BJ (cell line): ENCODE results near the gene BTBD2. TPM values are rescaled to one million over a fixed set of nuclear protein-coding genes. Genes with fewer than 3 reads are reported as not detected.
A peak's percentile ranks its signal among the peaks of the same experiment; 100 is the strongest.

ENCODE experiments used
- CTCF ChIA-PET: fragments of 350-600 bp; formaldehyde crosslinking; extraction: SDS; loops from one replicate; lab custom pipeline; 2021; ENCODE audit warnings: antibody characterized with exemption, inconsistent platforms; lab: Yijun Ruan, JAX
- POLR2A ChIA-PET: fragments of 300-600 bp; sonication (Branson Sonifier 250); formaldehyde crosslinking; extraction: SDS; loops from one replicate; lab custom pipeline; 2021; ENCODE audit warnings: antibody characterized with exemption; lab: Charles Lee
- DNase-seq: peaks from one replicate; pipeline ENCODE4 v3.0.0-alpha.2; 2011; ENCODE audit warnings: low read depth
- H3K27me3 ChIP-seq: 2 replicates; pipeline ENCODE4 v1.6.0; 2011; ENCODE audit warnings: low read length; ENCODE audit not compliant: control insufficient read depth, insufficient read depth
- H3K36me3 ChIP-seq: 2 replicates; pipeline ENCODE4 v1.5.1; 2011; ENCODE audit warnings: low read length; ENCODE audit not compliant: control insufficient read depth, insufficient read depth
- H3K4me3 ChIP-seq: 2 replicates; pipeline ENCODE4 v1.5.1; 2011; ENCODE audit warnings: low read depth, mild to moderate bottlenecking, control low read depth, low read length
- polyA plus RNA-seq: library from polyadenylated mRNA; depleted of rRNA; stranded (reverse); fragments of >200 nt; gene quantifications from 2 replicates; pipeline ENCODE4 v1.2.3, GENCODE V29; 2011
- TF ChIP-seq, protein P1 (sequence below): IDR thresholded peaks from 2 replicates; pipeline ENCODE4 v1.5.1; 2011; ENCODE audit warnings: low read depth, mild to moderate bottlenecking, control low read depth, inconsistent platforms, low read length, moderate library complexity; ENCODE audit not compliant: insufficient read depth

Gene BTBD2
- polyA plus RNA-seq, 1 experiment = 39.3 TPM

DNA sequence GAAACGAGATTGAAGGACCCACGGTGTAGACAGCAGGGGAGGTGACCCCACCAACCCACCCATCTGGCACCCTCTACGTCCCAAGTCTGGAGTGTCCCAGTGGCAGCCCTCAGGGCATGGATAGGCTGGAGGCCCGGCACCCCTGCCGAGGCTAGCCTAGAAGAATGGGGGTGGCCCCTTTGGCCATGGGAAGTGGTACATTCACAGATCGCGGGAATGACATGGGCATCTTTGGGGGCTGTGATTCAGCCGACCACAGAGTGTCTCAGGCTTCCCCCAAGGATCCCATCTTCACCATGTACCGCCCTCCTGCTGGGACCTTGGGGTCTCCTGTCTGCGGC is 46.8 kb upstream of the BTBD2 start:
- CTCF ChIA-PET = interaction anchor here (0.6 to 2.6 kb wide), 2 partner anchors 42 to 65 kb away, joined by 3 to 16 read pairs; no protein-coding TSS in a partner anchor
- POLR2A ChIA-PET = interaction anchor here (0.5 kb wide), 1 partner anchor 20 kb away, joined by 19 read pairs; no protein-coding TSS in a partner anchor
- no peak overlapping the region for H3K4me3 ChIP-seq
- DNase-seq = no peak
- H3K27me3 ChIP-seq = no peaks in the 10 kb centered on the region
- TF ChIP-seq, protein P1, sequence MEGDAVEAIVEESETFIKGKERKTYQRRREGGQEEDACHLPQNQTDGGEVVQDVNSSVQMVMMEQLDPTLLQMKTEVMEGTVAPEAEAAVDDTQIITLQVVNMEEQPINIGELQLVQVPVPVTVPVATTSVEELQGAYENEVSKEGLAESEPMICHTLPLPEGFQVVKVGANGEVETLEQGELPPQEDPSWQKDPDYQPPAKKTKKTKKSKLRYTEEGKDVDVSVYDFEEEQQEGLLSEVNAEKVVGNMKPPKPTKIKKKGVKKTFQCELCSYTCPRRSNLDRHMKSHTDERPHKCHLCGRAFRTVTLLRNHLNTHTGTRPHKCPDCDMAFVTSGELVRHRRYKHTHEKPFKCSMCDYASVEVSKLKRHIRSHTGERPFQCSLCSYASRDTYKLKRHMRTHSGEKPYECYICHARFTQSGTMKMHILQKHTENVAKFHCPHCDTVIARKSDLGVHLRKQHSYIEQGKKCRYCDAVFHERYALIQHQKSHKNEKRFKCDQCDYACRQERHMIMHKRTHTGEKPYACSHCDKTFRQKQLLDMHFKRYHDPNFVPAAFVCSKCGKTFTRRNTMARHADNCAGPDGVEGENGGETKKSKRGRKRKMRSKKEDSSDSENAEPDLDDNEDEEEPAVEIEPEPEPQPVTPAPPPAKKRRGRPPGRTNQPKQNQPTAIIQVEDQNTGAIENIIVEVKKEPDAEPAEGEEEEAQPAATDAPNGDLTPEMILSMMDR = no peak
- H3K36me3 ChIP-seq = no peaks in the 10 kb centered on the region

GRCh38 chr19:2061495-2062388 is 46.2 kb upstream of the BTBD2 start:
- TF ChIP-seq, protein P1 = no peak
- POLR2A ChIA-PET = interaction anchor here (0.5 kb wide), 1 partner anchor 19 kb away, joined by 19 read pairs; no protein-coding TSS in a partner anchor
- CTCF ChIA-PET = interaction anchor here (0.6 to 2.6 kb wide), 3 partner anchors 36 to 56 kb away, joined by 3 to 16 read pairs (median 4); no protein-coding TSS in a partner anchor
- Histone ChIP-seq H3K36me3 (no peaks in the 10 kb centered on the region), H3K4me3 (peak overlapping the region; percentile 44), H3K27me3 (no peaks in the 10 kb centered on the region)
- peak; percentile 78 for DNase-seq

GRCh38 chr19:2060884-2061494 is 45.5 kb upstream of the BTBD2 start:
- ChIA-PET CTCF (interaction anchor here (0.6 to 2.6 kb wide), 3 partner anchors 35 to 55 kb away, joined by 3 to 16 read pairs (median 4); no protein-coding TSS in a partner anchor), POLR2A (no interaction called here)
- TF ChIP-seq, protein P1 = no peak

DNA sequence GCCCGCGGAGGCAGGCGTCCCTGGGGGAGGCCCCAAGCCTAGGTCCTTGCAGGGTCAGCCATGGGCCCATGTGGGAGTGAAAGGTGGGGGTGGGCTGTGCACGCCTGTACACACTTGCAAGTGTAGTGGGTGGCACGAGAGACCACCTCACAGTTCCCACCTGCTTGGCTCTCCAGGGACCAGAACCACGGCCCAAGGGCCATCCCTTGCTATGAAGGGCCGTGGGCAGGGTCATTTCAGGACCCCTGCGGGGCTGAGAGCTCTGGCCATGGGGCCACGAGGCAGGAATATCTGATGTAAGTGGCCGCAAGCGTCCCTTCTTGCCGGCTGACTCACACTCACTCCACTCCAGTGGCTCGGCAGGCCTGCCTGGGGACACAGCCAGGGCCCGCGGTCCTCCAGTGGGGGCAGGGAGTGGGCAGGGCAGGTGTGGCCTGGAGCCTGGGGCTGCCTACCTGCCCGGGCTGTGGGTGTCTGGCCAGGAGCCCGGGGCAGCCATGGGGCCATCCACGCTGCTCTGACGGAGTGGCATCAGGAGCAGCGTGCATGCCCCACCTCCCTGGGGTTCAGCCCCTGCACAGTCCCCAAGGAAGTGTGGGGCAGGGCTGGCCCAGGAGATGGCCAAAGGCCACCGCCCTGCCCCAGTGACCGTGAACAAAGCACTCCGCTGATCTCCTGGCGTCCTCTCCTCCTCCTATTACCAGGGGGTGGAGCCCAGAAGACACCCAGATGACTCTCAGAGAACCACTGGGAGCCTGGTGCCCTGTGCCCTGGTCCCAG is 44.1 kb upstream of the BTBD2 start:
- no peak for DNase-seq
- TF ChIP-seq, protein P1 = no peak
- Histone ChIP-seq H3K27me3 (no peaks in the 10 kb centered on the region), H3K36me3 (no peaks in the 10 kb centered on the region), H3K4me3 (no peak overlapping the region)
- POLR2A ChIA-PET = no interaction called here
- CTCF ChIA-PET = interaction anchor here (0.6 to 2.7 kb wide), 2 partner anchors 40 to 42 kb away, joined by 3 to 8 read pairs; no protein-coding TSS in a partner anchor

More at GRCh38 chr19:2060884-2061494, 45.5 kb upstream of the BTBD2 start:
- DNase-seq = no peak
- Histone ChIP-seq H3K27me3 (no peaks in the 10 kb centered on the region), H3K36me3 (no peaks in the 10 kb centered on the region), H3K4me3 (peak overlapping the region; percentile 41)
